ENCODE measurements around the gene GPRC5C.

Gene GPRC5C

DNA sequence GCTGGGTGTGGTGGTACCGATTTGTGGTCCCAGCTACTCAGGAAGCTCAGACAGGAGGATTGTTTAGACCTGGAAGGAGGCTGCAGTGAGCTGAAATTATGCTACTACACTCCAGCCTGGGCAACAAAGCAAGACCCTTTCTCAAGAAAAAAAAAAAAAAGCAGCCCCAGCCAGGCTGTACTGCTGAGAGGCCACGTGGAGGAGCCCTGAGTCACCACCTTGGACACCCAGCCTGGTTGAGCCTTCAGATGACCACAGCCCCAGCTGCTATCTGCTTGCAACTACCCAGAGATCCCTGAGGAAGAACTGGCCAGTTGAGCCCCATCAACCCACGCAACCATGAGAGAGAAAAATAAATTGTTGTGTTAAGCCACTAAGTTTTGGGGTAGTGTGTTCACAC, 23.6 kb upstream of the GPRC5C start:
- no peak for DNase-seq

DNA sequence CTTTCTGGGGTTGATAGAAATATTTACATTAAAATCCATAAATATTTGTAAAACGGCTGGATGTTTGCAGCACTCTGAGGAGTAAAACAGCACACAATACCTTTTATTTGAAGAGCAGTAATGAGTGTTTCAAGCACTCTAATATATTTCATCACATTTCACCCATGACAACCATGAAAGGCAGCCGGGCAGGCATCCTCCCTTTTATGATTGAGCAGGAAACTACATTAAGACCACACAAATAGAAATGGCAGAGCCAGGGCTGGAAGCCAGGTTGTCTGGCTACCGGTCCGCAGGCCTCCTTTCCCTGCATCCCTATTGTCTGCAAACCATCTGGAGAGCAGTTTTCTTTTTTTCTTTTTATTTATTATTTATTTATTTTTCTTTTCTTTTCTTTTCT, 23.1 kb upstream of the GPRC5C start:
- DNase-seq = no peak

DNA sequence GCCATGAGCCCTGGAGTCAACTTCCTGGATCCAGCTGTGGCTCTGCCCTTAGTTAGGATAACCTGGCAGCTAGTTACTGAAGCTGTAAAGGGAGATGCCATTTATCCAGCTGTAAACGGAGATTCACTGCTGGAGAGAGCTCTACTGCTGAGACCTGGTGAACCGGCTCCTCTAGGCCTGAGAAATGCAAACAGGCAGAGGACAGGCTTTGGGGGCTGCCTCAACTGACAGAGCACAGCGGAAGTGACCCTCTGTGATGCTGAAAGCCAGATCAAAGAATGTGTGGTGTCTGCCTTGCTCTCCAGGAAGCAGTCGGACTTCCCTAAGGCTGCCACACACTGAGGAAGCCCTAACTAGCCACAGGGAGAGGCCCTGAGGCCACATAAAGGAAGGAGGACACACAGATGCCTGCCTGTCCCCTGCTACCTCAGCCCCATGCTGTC, 21.9 kb upstream of the GPRC5C start:
- no peak for DNase-seq

DNA sequence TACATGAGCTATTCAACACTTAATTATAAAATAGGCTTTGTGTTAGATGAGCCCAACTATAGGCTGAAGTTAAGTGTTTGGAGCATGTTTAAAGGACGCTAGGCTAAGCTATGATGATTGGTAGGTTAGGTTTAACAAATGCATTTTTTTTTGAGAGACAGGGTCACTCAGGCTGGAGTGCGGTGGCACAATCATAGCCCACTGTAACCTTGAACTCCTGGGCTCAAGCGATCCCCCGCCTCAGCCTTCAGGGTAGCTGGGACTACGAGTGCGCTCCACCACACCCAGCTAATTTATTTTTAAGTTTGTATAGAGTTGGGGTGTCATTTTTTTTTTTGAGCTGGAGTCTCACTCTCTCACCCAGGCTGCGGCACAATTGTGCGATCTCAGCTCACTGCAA, 19.3 kb upstream of the GPRC5C start:
- no peak for DNase-seq

DNA sequence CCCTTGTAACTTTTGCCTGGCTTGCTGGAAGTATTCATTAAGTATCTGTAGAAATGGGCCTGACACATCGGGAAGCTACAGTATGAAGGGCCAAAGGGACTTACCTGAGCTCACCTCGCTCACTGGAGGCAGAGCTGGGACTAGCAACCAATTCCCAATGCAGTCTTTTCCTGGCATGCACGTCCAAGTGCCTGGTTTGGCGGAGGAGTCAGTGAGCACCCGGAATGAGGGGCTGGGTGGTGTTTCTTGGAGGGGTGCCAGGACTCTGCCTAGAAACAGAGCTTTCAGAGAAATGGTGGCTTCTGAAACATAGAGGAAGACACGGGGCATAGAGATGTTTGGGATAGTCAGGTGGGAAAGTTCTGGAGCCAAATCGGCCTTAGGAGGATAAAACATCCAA, 18.4 kb upstream of the GPRC5C start:
- no peak for DNase-seq

DNA sequence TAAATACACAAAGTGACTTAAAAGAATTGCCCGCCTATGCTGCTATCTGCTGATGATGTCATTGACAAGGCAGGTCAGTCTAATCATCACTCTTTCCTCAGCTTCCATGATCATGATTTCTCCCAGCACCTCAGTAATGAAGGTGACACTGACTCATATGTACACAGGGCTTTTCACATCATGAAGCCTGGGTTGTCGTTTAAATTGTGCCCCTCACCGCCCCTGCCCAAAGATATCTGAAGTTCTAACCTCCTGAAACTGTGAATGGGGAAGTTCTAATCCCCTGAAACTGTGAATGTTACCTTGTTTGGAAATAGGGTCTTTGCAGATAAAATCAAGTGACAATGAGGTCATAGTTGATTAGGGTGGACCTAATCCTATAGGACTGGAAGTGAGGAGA, 17.4 kb upstream of the GPRC5C start:
- DNase-seq = no peak

DNA sequence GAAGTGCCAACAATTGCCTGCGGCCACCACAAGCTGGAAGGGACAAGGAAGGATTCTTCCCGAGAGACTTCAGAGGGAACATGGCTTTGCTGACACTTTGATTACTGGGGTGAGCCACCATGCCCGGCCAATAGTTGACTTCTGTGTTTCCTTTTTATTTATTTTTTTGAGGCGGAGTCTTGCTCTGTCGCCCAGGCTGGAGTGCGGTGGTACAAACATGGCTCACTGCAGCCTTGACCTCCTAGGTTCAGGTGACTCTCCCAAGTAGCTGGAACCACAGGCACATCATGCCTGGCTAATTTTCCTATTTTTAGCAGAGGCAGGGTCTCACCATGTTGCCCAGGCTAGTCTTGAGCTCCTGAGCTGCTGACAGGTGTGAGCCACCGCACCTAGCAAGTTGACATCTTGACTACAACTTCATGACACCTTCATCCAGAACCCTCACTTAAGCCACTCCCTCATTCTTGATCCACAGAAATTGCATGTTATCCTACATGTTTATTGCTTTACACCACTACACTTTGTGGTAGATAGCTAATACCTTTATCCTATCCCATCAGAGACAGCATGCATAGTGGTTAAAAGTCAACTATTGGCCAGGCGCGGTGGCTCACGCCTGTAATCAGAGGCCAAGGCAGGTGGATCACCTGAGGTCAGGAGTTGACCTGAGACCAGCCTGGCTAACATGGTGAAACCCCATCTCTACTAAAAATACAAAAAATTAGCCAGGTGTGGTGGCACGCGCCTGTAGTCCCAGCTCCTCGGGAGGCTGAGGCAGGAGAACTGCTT, 16.1 kb upstream of the GPRC5C start:
- DNase-seq = no peak

DNA sequence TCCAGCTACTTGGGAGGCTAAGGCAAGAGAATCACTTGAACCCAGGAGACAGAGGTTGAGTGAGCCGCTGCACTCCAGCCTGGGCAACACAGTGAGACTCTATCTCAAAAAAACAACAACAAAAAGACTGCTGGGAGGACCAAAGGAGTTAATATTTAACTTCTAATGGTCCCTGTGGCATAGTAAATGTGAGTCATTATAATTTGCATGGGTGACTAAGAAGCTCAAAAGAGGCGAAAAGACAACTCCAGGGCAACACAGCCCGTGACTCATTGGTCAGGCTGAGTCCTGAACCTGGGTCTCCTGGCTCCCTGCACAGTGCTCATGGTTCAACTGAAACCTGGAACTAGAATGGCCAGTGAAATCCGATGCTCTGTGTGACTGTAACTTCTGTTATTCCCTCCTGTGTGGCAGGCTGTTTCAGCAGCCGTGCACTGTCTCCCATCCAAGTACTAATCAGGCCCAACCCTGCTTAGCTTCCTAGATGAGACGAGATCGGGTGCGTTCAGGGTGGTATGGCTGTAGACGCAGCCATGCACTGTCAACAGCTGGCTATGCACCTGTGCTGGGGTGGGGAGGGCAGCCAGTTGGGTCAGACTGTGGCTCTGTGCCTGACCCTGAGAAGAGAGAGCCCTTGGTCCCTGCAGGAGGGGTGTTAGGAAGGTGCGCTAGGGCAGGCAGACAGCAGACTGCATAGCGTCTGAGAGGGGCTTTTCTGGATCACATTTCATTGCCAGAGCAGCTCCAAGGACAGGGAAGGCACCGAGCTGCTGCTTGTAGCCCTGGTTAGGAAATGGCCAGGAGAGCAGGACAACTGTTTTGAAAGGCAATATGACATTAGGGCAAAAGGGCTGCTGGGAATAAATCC, 14.5 kb upstream of the GPRC5C start:
- DNase-seq = no peak

DNA sequence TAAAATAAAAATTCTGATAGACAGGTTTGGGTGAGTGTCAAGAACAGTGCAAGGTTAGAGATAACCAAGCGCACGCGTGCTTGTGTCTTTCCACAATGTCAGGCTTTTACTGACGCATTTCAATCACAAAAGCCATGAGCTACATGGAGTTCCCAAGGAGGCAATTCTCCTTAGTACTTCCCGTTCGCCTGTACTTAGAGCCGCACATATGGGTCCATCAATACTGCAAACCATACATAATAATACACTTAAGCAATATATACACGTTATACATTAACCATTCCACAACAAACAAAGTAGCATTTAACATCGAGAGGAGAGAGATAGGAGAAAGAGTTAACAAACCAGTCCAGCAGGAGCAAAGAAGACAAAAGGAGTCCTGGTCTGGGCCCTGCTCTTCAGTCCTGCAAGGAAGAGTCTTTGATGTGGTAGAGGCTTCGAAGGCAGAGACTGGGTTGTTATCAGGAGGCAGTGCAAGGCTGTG, 11.9 kb upstream of the GPRC5C start:
- no peak for DNase-seq

DNA sequence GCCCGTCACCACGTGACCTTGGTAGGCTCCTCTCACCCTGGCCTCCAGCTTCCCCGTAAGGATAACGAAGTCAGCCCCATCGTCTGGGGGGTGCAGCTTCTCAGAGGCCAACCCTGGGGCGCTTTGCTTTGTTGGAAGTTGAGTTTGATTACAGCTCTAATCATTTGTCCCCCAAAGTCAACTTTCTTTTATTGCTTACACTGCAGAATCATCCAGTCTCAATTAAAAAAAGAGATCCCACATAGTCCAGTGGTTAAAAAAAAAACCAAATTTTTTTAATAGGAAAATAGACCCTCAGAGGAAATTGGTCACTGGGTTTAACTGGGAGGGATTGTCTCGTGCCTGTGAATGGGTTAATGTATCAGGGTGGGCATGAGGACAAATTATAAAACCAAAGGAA, 7.8 kb upstream of the GPRC5C start:
- no peak for DNase-seq

DNA sequence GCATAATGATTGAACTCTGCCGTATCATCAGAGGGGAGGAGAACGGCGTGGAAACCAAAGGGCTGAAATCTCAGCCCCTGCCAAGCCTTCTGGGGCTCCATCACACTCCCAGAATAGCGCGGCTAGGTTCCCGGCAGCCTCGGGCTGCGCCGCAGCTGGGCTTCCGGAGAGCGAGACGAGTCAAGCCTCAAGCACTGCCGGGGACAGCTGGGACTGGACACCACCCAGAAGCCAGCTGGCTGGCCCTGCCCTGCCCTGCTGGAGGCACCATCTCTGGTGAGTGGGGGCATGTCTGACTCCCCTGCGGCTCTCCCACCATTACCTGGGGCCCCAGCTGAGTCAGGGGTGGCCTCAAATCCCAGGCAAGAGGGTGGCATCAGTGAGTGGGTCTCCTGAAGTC, 7.2 kb upstream of the GPRC5C start:
- no peak for DNase-seq

DNA sequence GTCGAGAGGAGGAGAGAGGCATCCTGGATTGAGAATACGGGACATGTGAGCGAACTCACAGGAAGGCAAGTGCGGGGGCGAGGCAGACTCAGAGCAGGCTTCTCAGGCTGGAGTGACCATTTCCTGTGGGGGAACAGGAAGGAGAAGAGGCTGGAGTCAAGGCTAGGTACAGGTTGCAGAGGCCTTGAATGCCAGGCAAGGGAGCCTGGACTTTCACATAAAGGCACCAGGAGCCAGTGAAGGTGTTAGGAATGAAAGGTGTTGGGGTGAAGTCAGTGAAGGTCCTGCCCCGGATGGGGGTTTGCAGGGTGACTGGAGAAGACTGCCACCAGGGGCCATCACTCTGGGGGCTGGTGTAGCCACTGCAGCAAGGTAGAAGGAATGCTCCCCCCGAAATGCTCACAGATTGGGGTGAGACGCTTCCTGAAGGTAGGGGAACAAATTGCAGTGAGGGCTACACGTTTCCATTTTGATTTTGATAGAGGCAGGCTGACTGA, 5.3 kb upstream of the GPRC5C start:
- no peak for DNase-seq

DNA sequence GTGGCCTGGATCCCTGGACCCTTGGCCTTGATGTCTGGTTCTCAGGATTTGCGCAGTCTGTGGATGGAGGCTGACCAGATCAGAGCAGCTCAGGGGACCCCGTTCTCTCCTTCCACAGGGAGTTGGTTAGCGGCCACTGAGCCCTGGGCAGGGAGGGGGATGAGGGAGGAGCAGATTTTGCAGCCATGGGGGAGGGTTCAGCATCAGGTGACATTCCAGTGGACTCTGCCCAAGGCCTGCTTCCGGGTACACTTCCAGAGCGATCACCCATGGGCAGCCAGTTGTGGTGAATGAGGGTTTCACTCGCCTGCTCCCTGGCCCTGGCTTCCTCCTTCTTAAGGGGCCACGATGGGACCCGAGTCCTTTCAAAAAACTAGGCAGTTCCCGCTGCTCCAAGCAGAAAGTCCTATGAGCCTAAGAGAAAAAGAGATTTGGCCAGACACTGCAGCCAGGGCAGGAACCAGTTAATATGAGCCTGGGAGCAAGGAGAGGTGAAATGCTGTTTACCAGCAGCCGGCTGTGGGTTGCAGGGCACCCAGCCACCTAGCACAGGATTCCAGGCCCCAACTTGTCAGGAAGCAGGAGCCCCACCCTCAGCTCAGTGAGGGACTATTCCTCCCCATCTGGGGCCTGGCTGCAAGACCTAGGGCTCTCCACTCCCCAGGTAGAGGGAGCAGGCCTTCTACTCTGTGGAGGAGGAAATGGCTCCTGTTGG, 4.7 kb upstream of the GPRC5C start:
- no peak for DNase-seq

DNA sequence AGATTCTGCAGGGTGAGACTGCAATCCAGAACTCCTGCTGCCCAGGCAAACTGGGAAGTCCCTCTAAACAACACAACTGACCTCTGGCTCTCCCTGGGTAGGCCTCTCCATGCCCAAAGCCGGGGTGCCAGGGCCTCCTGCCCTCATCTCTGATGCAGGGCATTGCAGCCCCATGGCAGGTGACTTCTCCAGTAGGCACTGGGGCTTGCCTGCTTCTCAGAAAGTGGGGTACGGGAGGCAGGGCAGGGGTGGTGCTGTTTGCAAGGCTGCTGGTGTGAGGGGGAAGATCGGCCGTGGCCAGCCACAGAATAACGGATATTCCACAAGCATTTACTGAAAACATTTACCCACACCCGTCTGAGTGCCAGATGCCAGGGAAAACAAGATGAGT, 4.1 kb upstream of the GPRC5C start:
- DNase-seq = no peak

DNA sequence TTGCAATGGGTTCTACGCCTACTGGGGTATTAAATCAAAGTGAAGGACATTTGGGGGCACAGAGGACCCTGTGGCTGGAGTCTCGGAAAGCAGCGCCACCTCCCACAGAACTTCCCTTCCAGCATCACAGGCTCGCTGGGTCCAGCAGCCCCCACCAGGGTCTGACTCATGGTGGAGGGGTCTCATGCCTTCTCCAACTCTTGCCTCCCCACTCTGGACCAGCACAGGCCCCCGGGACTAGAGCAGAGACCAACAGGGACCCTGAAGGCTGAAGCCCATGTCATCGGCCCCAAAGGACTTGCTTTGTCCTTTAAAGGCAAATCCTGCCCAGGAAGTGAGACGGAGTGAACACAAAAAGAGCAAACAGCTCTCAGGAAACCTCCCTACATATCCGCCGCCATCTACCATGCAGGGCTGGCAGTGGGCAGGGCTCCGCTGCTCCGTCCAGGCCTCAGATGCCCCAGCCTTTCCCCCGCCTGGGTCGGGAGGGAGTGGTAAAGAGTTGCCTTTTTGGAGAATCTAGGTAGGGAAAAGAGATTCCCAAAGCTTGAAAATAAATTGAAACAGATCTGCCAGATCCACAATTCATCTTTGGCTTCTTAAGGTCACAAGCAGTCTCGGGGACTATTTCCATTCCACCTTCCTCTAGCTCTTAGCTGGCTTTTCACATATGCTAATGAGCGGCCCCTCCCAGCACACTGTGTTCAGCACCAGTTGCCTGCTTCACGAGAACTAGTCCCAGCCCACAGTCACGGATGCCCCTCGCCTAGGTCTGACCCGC, 2.1 kb upstream of the GPRC5C start:
- no peak for DNase-seq

DNA sequence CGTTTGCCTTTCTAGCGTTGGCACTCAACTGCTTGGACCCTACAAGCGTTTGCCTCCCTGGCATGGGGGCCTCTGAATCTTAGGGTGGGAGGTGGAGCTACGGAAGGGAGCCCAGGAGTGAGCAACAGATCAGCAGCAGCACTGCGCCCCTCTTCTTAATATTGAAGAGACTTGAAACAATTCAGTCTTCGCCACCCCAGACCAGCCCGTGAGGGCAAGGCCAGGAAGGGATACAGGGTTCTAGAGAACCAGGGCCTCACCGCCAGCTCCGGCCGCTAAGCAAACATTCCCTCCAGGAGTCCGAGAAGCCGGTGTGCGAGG, 1.5 kb upstream of the GPRC5C start:
- no peak for DNase-seq

DNA sequence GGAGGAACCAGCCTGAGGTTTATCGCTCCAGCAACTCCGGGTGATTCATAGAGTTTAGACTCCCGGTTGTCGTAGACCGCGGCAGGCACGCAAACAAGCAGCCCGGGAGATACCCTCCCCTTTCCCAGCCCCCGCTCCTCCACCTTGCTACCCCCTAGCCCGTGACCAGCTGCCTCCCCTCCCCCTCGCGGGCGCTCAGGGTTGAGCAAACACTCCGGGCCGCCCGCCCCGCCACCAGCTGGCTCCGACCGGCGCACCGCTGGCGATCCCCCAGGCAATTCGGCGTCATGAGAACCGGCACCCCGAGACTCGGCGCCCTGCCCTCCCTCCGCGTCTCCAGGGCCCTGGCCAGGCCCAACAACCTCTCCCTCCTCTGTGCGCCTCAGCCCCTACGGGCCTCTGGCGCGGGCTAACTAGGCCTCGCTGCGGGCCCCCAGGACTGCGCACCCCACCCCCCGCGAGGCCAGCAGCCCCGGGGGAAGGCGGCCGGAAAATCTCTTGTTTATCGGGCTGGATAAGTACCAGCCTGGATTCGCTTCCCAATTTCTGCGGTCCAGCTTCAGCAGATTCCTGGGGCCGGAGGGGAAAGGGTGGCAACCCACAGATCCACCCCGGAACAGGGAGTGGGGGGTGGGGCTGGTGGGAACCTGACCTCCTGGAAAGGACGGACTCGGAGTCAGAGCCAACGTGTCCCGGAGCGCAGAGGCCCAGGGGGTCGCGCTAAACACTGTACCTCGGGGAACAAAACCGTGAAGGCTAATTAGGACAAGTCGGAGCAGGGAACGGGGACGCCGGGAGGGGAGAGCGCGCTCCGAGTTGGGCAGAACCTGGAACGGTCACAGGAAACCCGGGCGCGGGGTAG, 951 bp upstream of the GPRC5C start:
- DNase-seq = no peak

DNA sequence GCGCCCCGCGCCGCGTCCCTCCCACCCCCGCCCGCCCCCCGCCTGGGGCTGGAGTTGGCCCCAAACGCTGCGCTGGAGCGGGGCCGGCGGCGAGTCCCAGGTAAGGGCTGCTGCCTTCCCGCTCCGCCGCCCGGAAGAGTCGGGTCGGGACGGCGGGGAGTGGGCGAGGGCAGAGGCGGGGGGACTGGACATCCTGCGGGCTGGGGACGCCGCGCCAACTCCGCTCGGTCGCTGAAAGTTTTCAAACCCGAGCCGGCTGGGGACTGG, 469 bp downstream of the GPRC5C start:
- no peak for DNase-seq

DNA sequence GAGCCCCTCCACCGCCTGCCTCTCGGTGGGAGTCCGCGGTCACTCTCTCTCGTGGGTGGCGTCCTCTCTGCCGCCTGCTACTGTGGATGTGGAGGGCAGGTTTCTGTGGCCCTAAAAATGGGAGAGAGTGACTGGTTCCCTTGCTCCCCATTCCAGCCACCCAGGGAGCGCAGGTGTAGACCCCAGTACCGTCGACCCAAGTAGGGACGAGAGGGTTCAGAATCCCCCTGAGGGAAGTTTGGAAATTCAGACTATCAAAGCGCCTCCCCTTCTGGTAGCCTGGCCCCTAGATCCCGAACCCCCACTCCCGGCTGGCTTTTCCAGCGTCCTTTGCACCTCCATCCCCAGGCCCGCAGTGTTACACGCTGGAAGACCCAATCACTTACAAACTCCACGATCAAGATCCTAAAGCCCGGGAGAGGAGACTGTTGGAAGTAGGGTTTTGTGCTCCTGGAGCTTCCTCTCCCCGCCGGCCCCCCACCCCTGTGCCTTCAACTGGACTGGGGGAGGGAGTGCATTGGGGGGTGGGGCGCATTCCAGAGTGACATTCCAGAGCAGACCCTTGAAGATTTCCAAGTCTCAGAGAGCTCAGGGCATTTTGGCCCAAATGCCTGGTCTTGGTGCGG, 991 bp downstream of the GPRC5C start:
- no peak for DNase-seq

DNA sequence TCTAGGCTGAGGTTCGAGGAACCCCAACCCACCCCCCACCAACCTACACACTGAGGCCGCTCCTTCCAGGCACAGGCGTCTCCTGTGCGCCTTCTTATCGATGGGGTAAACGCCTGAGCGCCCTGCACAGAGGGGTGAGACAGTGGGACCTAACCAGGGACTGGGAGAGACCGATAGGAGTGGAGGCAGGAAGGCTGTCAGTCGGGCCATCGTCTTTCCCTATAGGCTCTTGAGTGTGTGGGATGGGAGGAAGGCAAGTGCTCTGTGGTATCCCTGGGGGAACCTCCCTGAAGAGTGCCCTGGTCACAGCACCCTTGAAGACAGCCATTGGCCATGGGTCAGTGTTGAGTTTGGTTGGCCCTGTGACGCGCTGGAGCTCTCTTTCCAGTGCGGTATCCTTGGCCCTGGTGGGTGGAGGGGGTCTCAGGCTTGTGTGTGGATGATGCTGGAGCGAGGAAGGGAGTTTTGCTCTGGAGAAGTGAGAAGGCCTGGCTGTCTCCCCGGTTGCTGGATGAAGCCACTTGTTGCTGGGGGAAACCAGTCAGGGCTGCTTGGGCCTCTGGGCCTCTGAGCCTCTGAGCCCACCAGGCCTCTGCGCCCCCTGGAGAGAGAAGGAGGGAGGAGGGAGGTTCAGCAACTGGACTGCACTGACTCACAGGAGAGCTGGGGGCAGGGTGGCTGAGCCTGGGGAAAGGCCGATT, 1.7 kb downstream of the GPRC5C start:
- no peak for DNase-seq

All from activated CD4-positive, CD25-positive, alpha-beta regulatory T cell (primary cell).